Measurements from ENCODE around the gene PPT1. TPM values are rescaled to one million over a fixed set of nuclear protein-coding genes. Genes with fewer than 3 reads are reported as not detected.

The PPT1 gene
- total and polyA plus RNA-seq, 4 experiments from 2014 or later: 56.7 to 292 (median 120) TPM

DNA sequence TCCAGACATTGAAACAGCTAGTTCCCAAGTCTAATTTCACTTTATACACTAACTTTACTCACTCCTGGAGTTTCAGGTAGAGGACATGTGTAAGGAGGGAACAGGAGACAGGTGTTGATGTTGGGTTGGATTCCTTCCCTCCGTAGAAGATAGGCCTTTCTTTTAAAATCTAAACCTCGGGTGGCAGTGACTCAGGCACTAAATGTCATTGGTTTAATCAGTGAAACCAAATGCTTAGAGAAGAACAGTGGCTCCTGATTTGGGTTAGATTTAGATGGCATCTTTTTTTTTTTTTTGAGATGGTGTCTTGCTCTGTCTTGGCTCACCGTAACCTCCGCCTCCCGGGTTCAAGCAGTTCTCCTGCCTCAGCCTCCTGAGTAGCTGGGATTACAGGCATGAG lies 49.3 kb downstream of the PPT1 start:
- Mint-ChIP-seq H3K27me3 (no peaks in the 10 kb centered on the region), H3K36me3 (peaks cover 19 to 67% of the 10 kb centered on the region in 2 donors), H3K4me3 (peak overlapping the region; percentile 31 to 78 (median 60)), H3K27ac (peak overlapping the region; percentile 71 to 92 (median 84)), H3K9me3 (no peaks in the 10 kb centered on the region), H3K4me1 (peaks cover 52 to 95% (median 76%) of the 10 kb centered on the region in 4 donors)
- intact Hi-C loops (cut with micrococcal nuclease): no loop called here
- H3K27me3 ChIP-seq (ENCODE audit: insufficient read depth, low read length): no peaks in the 10 kb centered on the region
- peak overlapping the region; percentile 9 for H3K27ac ChIP-seq (ENCODE audit: low read depth, low read length)
- CTCF ChIA-PET (ENCODE audit: partially characterized antibody): no interaction called here
- H3K9me3 ChIP-seq (ENCODE audit: control insufficient read depth in 1 of 2, low read length in 2 of 2): no peaks in the 10 kb centered on the region
- peaks cover 7% of the 10 kb centered on the region for H3K36me3 ChIP-seq (ENCODE audit: insufficient read depth, low read length)
- peaks cover 95% of the 10 kb centered on the region for H3K4me1 ChIP-seq (ENCODE audit: insufficient read depth, low read length)
- POLR2A ChIA-PET (ENCODE audit: partially characterized antibody): interaction anchor here (3.5 kb wide), 1 partner anchor 10 kb away, joined by 16 read pairs; no protein-coding TSS in a partner anchor
- no peak for DNase-seq
- peak overlapping the region in 1 of 2 donors; percentile 8 for H3K4me3 ChIP-seq (ENCODE audit: low read length in 2 of 2)

DNA sequence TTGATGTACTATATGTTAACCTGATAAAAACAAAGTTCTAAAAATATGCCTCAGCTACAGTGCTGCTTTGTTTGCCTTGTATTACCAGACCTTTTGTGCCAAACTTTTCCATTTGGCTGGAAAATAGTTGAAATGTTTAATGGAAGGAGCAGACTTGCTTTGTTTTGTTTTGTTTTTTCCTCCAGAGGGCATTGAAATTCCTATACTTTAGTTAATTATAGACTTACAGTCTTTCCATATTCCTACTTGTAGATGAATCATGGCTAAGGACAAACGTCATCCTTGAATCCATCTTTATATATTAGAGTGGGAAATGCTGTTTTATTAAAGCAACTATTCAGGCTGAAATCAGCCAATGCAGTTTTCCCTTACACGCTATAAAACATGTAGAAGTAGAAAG lies 49.8 kb downstream of the PPT1 start:
- no peak for DNase-seq
- ChIA-PET CTCF (ENCODE audit: partially characterized antibody) (interaction anchor here (0.7 kb wide), 1 partner anchor 35 kb away, joined by 3 read pairs; no protein-coding TSS in a partner anchor), POLR2A (ENCODE audit: partially characterized antibody) (interaction anchor here (3.5 to 4.1 kb wide), 2 partner anchors 10 to 13 kb away, joined by 14 to 16 read pairs; no protein-coding TSS in a partner anchor)
- peak overlapping the region in 1 of 2 donors; percentile 8 for H3K4me3 ChIP-seq (ENCODE audit: low read length in 2 of 2)
- H3K27ac ChIP-seq (ENCODE audit: low read depth, low read length): peak overlapping the region; percentile 9
- Mint-ChIP-seq H3K4me1 (peaks cover 55 to 95% (median 78%) of the 10 kb centered on the region in 4 donors), H3K36me3 (peaks cover 24 to 70% of the 10 kb centered on the region in 2 donors), H3K27me3 (no peaks in the 10 kb centered on the region), H3K4me3 (peak overlapping the region; percentile 31 to 78 (median 60)), H3K9me3 (no peaks in the 10 kb centered on the region), H3K27ac (peak overlapping the region; percentile 71 to 92 (median 84))
- H3K4me1 ChIP-seq (ENCODE audit: insufficient read depth, low read length): peaks cover 98% of the 10 kb centered on the region
- intact Hi-C loops (cut with micrococcal nuclease): no loop called here
- H3K27me3 ChIP-seq (ENCODE audit: insufficient read depth, low read length): no peaks in the 10 kb centered on the region
- H3K36me3 ChIP-seq (ENCODE audit: insufficient read depth, low read length): peaks cover 7% of the 10 kb centered on the region
- H3K9me3 ChIP-seq (ENCODE audit: control insufficient read depth in 1 of 2, low read length in 2 of 2): no peaks in the 10 kb centered on the region

DNA sequence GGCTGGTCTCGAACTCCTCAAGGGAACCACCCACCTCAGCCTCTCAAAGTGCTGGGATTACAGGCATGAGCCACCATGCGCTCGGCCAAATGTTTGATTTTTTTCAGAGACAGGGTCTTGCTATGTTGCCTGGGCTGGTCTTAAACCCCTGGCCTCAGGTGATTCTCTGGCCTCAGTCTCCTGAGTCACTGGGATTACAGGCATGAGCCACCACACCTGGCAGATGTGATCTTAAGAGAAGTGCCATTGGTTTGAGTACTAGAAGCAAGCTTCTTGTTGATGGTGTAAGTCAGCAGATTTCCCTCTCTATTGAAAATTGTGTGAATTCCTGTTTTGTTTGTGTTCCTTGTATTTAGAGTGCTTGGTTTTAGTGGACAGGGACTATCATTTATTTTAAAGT lies 51.3 kb downstream of the PPT1 start:
- Histone ChIP-seq H3K27me3 (ENCODE audit: insufficient read depth, low read length) (no peaks in the 10 kb centered on the region), H3K4me3 (ENCODE audit: low read length in 2 of 2) (no peak overlapping the region), H3K27ac (ENCODE audit: low read depth, low read length) (no peak overlapping the region), H3K36me3 (ENCODE audit: insufficient read depth, low read length) (peaks cover 7% of the 10 kb centered on the region), H3K4me1 (ENCODE audit: insufficient read depth, low read length) (peaks cover 92% of the 10 kb centered on the region), H3K9me3 (ENCODE audit: control insufficient read depth in 1 of 2, low read length in 2 of 2) (no peaks in the 10 kb centered on the region)
- H3K4me3 Mint-ChIP-seq: peak overlapping the region; percentile 51 to 96 (median 83)
- DNase-seq: no peak
- H3K27ac Mint-ChIP-seq: peak overlapping the region; percentile 72 to 92 (median 84)
- ChIA-PET POLR2A (ENCODE audit: partially characterized antibody) (interaction anchor here (4.1 kb wide), 1 partner anchor 15 kb away, joined by 14 read pairs; no protein-coding TSS in a partner anchor), CTCF (ENCODE audit: partially characterized antibody) (interaction anchor here (1.0 to 2.1 kb wide), 3 partner anchors 10 to 31 kb away, joined by 5 to 6 read pairs (median 6); no protein-coding TSS in a partner anchor)
- no peaks in the 10 kb centered on the region for H3K27me3 Mint-ChIP-seq
- H3K4me1 Mint-ChIP-seq: peaks cover 54 to 95% (median 77%) of the 10 kb centered on the region in 4 donors
- intact Hi-C loops (cut with micrococcal nuclease): no loop called here
- peaks cover 34 to 70% of the 10 kb centered on the region in 2 donors for H3K36me3 Mint-ChIP-seq
- H3K9me3 Mint-ChIP-seq: no peaks in the 10 kb centered on the region

DNA sequence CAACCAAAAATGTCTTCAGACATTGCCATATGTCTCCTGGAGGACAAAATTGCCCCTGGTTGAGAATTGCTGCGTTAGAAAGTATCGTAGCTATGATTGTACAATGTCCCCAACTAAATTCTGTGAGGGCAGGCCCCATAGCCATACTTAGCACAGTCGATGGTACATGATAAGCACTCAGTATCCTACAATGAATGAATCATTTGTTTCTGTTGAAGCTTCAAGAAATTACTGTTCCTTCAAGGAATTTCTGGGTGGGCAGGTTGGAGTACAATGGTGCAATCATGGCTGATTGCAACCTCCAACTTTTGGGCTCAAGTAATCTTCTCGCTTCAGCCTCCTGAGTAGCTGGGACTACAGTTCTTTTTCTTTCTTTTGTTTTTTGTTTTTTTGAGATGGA lies 51.9 kb downstream of the PPT1 start:
- Histone ChIP-seq H3K27ac (ENCODE audit: low read depth, low read length) (no peak overlapping the region), H3K27me3 (ENCODE audit: insufficient read depth, low read length) (no peaks in the 10 kb centered on the region), H3K4me3 (ENCODE audit: low read length in 2 of 2) (no peak overlapping the region), H3K36me3 (ENCODE audit: insufficient read depth, low read length) (peaks cover 7% of the 10 kb centered on the region), H3K9me3 (ENCODE audit: control insufficient read depth in 1 of 2, low read length in 2 of 2) (no peaks in the 10 kb centered on the region), H3K4me1 (ENCODE audit: insufficient read depth, low read length) (peaks cover 86% of the 10 kb centered on the region)
- Mint-ChIP-seq H3K27ac (peak overlapping the region; percentile 72 to 92 (median 84)), H3K36me3 (peaks cover 31 to 73% of the 10 kb centered on the region in 2 donors), H3K9me3 (no peaks in the 10 kb centered on the region), H3K27me3 (no peaks in the 10 kb centered on the region), H3K4me3 (peak overlapping the region; percentile 79 to 98 (median 85)), H3K4me1 (peaks cover 51 to 95% (median 73%) of the 10 kb centered on the region in 4 donors)
- intact Hi-C loops (cut with micrococcal nuclease): no loop called here
- ChIA-PET CTCF (ENCODE audit: partially characterized antibody) (interaction anchor here (1.0 to 2.1 kb wide), 3 partner anchors 11 to 32 kb away, joined by 5 to 6 read pairs (median 6); no protein-coding TSS in a partner anchor), POLR2A (ENCODE audit: partially characterized antibody) (interaction anchor here (0.9 to 4.1 kb wide), 3 partner anchors 12 to 15 kb away, joined by 3 to 14 read pairs (median 4); no protein-coding TSS in a partner anchor)
- DNase-seq: no peak

DNA sequence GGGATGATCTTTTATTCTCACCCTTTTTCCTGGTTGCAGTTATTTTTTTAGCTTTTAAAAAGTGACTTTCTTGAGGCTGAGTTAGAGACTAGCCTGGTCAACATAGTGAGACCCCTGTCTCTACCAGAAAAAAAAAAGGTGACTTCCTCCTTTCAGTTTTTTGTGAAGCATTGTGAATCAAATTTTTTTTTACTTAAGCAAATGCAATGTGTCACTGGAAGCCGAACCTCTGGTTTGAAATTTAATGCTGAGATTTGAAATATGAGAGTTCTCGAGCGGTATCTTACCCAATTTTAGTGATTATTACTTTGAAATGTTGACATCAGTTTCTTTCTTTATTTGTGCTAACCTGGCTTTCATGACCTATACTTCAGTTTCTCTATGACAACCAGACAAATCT lies 52.9 kb downstream of the PPT1 start:
- Histone ChIP-seq H3K27me3 (ENCODE audit: insufficient read depth, low read length) (no peaks in the 10 kb centered on the region), H3K4me3 (ENCODE audit: low read length in 2 of 2) (peak overlapping the region in 1 of 2 donors; percentile 78), H3K4me1 (ENCODE audit: insufficient read depth, low read length) (peaks cover 82% of the 10 kb centered on the region), H3K27ac (ENCODE audit: low read depth, low read length) (peak overlapping the region; percentile 16), H3K36me3 (ENCODE audit: insufficient read depth, low read length) (no peaks in the 10 kb centered on the region), H3K9me3 (ENCODE audit: control insufficient read depth in 1 of 2, low read length in 2 of 2) (no peaks in the 10 kb centered on the region)
- H3K27me3 Mint-ChIP-seq: no peaks in the 10 kb centered on the region
- no peaks in the 10 kb centered on the region for H3K9me3 Mint-ChIP-seq
- peak overlapping the region; percentile 73 to 92 (median 84) for H3K27ac Mint-ChIP-seq
- no peak for DNase-seq
- ChIA-PET POLR2A (ENCODE audit: partially characterized antibody) (interaction anchor here (0.6 to 4.1 kb wide), 5 partner anchors 13 to 230 kb away, joined by 3 to 14 read pairs (median 4); no protein-coding TSS in a partner anchor), CTCF (ENCODE audit: partially characterized antibody) (interaction anchor here (1.7 to 2.1 kb wide), 2 partner anchors 10 to 12 kb away, joined by 6 read pairs; no protein-coding TSS in a partner anchor)
- H3K4me1 Mint-ChIP-seq: peaks cover 50 to 95% (median 65%) of the 10 kb centered on the region in 4 donors
- intact Hi-C loops (cut with micrococcal nuclease): loop anchor here (5.0 kb wide), 1 partner anchor 467 kb away; the partner anchor contains the start of gene PABPC4
- H3K4me3 Mint-ChIP-seq: peak overlapping the region; percentile 90 to 98 (median 96)
- peaks cover 25 to 69% of the 10 kb centered on the region in 2 donors for H3K36me3 Mint-ChIP-seq

DNA sequence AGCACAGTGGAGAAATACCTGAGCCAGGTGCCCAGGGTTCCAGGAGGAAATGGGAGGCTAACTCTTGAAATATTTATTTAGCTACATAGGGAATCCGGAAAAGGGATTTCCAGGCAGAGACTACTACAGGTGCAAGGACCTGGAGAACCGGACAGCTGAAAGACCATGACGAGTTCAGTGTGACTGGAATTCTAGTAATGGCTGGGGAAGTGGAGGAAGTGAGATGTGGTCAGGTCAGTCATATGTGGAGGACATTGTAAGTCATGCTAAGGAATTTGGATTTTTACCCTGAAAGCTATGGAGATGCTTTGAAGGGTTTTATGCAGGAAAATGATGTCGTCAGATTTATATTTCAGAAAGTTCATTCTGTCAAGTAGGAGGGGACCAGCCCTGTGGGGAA lies 54.7 kb downstream of the PPT1 start:
- CTCF ChIA-PET (ENCODE audit: partially characterized antibody): interaction anchor here (1.0 to 1.7 kb wide), 4 partner anchors 10 to 37 kb away, joined by 3 to 7 read pairs (median 4); no protein-coding TSS in a partner anchor

DNA sequence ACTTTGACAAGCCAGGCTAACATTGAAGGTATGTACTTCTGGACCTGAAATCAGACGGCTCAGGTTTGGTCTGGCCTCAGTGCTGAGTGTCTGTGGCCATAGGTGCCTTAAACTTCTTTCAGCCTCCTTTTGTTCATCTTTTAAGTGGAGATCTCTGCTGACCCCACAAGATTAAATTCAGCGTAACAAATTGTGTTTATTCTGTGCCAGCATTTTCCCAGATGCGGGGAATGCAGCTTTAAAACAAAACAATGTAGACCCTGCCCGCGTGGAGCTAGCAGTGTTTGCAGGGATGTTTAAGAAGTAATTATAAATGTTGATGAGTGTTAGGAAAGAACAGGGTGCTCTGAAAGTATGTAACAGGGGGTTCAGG lies 55.6 kb downstream of the PPT1 start:
- H3K36me3 Mint-ChIP-seq: peaks cover 21 to 51% of the 10 kb centered on the region in 2 donors
- peaks cover 48 to 94% (median 61%) of the 10 kb centered on the region in 4 donors for H3K4me1 Mint-ChIP-seq
- H3K9me3 Mint-ChIP-seq: no peaks in the 10 kb centered on the region
- ChIA-PET CTCF (ENCODE audit: partially characterized antibody) (interaction anchor here (1.3 to 1.7 kb wide), 2 partner anchors 9 to 38 kb away, joined by 3 to 7 read pairs; no protein-coding TSS in a partner anchor), POLR2A (ENCODE audit: partially characterized antibody) (interaction anchor here (0.8 to 6.2 kb wide), 10 partner anchors 9 to 350 kb away, joined by 3 to 115 read pairs (median 10); partner anchors contain the start of genes HPCAL4 and PPT1)
- Histone ChIP-seq H3K4me1 (ENCODE audit: insufficient read depth, low read length) (peaks cover 79% of the 10 kb centered on the region), H3K27ac (ENCODE audit: low read depth, low read length) (peak overlapping the region; percentile 86), H3K36me3 (ENCODE audit: insufficient read depth, low read length) (no peaks in the 10 kb centered on the region), H3K27me3 (ENCODE audit: insufficient read depth, low read length) (no peaks in the 10 kb centered on the region), H3K4me3 (ENCODE audit: low read length in 2 of 2) (peak overlapping the region; percentile 78 to 92), H3K9me3 (ENCODE audit: control insufficient read depth in 1 of 2, low read length in 2 of 2) (no peaks in the 10 kb centered on the region)
- no peaks in the 10 kb centered on the region for H3K27me3 Mint-ChIP-seq
- H3K27ac Mint-ChIP-seq: peak overlapping the region; percentile 92 to 99 (median 97)
- intact Hi-C loops (cut with micrococcal nuclease): loop anchor here (2.0 to 5.0 kb wide), 2 partner anchors 343 to 464 kb away; partner anchors contain the start of gene PABPC4
- no peak for DNase-seq
- H3K4me3 Mint-ChIP-seq: peak overlapping the region; percentile 90 to 98 (median 96)

More for the DNA sequence above, 54.7 kb downstream of the PPT1 start:
- Histone ChIP-seq H3K27me3 (ENCODE audit: insufficient read depth, low read length) (no peaks in the 10 kb centered on the region), H3K27ac (ENCODE audit: low read depth, low read length) (peak overlapping the region; percentile 86), H3K4me3 (ENCODE audit: low read length in 2 of 2) (peak overlapping the region; percentile 14 to 78), H3K36me3 (ENCODE audit: insufficient read depth, low read length) (no peaks in the 10 kb centered on the region), H3K4me1 (ENCODE audit: insufficient read depth, low read length) (peaks cover 82% of the 10 kb centered on the region), H3K9me3 (ENCODE audit: control insufficient read depth in 1 of 2, low read length in 2 of 2) (no peaks in the 10 kb centered on the region)
- Mint-ChIP-seq H3K36me3 (peaks cover 21 to 54% of the 10 kb centered on the region in 2 donors), H3K4me3 (peak overlapping the region; percentile 90 to 98 (median 96)), H3K4me1 (peaks cover 48 to 93% (median 63%) of the 10 kb centered on the region in 4 donors), H3K9me3 (no peaks in the 10 kb centered on the region), H3K27me3 (no peaks in the 10 kb centered on the region), H3K27ac (peak overlapping the region; percentile 84 to 98 (median 91))
- intact Hi-C loops (cut with micrococcal nuclease): loop anchor here (5.0 kb wide), 1 partner anchor 465 kb away; the partner anchor contains the start of gene PABPC4
- no peak for DNase-seq
- POLR2A ChIA-PET (ENCODE audit: partially characterized antibody): interaction anchor here (0.8 to 6.2 kb wide), 3 partner anchors 8 to 32 kb away, joined by 3 to 115 read pairs (median 39); no protein-coding TSS in a partner anchor
